PC-9 (cell line): ENCODE data around the gene KRT3.

Experiments used
- EZH2 ChIP-seq: fragments of 200-600 bp; sonication (generic); IDR thresholded peaks from 2 replicates; pipeline ENCODE4 v1.8.0; 2017; ENCODE audit warnings: antibody characterized with exemption, low read depth
- TF ChIP-seq, protein P1 (sequence below): fragments of 200-600 bp; sonication (generic); conservative IDR thresholded peaks from 2 replicates; pipeline ENCODE4 v1.6.1; 2017; ENCODE audit warnings: mixed run types, antibody characterized with exemption, mild to moderate bottlenecking, moderate library complexity

GRCh38 chr12:52810554-52810953 is 14.6 kb upstream of the KRT3 start:
- TF ChIP-seq EZH2 = no peak
- TF ChIP-seq, protein P1, sequence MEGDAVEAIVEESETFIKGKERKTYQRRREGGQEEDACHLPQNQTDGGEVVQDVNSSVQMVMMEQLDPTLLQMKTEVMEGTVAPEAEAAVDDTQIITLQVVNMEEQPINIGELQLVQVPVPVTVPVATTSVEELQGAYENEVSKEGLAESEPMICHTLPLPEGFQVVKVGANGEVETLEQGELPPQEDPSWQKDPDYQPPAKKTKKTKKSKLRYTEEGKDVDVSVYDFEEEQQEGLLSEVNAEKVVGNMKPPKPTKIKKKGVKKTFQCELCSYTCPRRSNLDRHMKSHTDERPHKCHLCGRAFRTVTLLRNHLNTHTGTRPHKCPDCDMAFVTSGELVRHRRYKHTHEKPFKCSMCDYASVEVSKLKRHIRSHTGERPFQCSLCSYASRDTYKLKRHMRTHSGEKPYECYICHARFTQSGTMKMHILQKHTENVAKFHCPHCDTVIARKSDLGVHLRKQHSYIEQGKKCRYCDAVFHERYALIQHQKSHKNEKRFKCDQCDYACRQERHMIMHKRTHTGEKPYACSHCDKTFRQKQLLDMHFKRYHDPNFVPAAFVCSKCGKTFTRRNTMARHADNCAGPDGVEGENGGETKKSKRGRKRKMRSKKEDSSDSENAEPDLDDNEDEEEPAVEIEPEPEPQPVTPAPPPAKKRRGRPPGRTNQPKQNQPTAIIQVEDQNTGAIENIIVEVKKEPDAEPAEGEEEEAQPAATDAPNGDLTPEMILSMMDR = no peak
